ENCODE data around the gene NDFIP1.

Gene NDFIP1

GRCh38 chr5:142170254-142170953 lies 61.8 kb downstream of the NDFIP1 start:
- no peak overlapping the region for H3K9ac ChIP-seq (ENCODE audit: low read depth in 1 of 2, low read length in 2 of 2)
- H3K4me3 ChIP-seq (ENCODE audit: low read length in 2 of 2) = no peak overlapping the region
- no peaks in the 10 kb centered on the region for H3K36me3 ChIP-seq (ENCODE audit: control insufficient read depth in 2 of 2, insufficient read depth in 2 of 2, low read length in 2 of 2)
- no peak overlapping the region for H3K27ac ChIP-seq (ENCODE audit: low read depth in 2 of 2, low read length in 2 of 2)
- H3K4me1 ChIP-seq (ENCODE audit: control insufficient read depth in 2 of 2, insufficient read depth in 2 of 2, low read length in 2 of 2) = no peaks in the 10 kb centered on the region
- no peaks in the 10 kb centered on the region for H3K27me3 ChIP-seq (ENCODE audit: control insufficient read depth in 2 of 2, insufficient read depth in 2 of 2, low read length in 2 of 2)
- no peaks in the 10 kb centered on the region for H3K9me3 ChIP-seq (ENCODE audit: control insufficient read depth in 2 of 2, low read length in 2 of 2)

DNA sequence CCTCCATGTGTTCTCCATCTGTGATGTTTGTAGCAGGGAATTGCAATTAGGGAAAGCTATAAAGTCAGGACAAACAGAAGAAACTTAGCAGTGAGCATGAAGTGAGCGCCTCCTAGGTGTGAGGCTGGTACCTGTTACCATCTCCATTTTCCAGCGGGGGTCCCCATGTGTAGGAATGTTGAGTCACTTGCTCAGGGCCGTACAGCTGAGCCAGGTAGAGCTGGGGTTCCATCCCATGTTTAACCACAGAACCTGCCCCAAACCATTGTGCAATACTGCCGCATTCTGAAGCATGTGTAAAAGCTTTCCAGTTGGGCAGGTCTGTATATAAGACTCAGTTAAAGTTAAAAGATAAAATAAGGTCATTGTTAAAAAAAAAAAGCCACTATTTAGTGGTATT lies 62.7 kb downstream of the NDFIP1 start:
- Histone ChIP-seq H3K36me3 (ENCODE audit: control insufficient read depth in 2 of 2, insufficient read depth in 2 of 2, low read length in 2 of 2) (no peaks in the 10 kb centered on the region), H3K27ac (ENCODE audit: low read depth in 2 of 2, low read length in 2 of 2) (no peak overlapping the region), H3K9me3 (ENCODE audit: control insufficient read depth in 2 of 2, low read length in 2 of 2) (no peaks in the 10 kb centered on the region), H3K9ac (ENCODE audit: low read depth in 1 of 2, low read length in 2 of 2) (no peak overlapping the region), H3K4me1 (ENCODE audit: control insufficient read depth in 2 of 2, insufficient read depth in 2 of 2, low read length in 2 of 2) (no peaks in the 10 kb centered on the region), H3K4me3 (ENCODE audit: low read length in 2 of 2) (no peak overlapping the region), H3K27me3 (ENCODE audit: control insufficient read depth in 2 of 2, insufficient read depth in 2 of 2, low read length in 2 of 2) (no peaks in the 10 kb centered on the region)

DNA sequence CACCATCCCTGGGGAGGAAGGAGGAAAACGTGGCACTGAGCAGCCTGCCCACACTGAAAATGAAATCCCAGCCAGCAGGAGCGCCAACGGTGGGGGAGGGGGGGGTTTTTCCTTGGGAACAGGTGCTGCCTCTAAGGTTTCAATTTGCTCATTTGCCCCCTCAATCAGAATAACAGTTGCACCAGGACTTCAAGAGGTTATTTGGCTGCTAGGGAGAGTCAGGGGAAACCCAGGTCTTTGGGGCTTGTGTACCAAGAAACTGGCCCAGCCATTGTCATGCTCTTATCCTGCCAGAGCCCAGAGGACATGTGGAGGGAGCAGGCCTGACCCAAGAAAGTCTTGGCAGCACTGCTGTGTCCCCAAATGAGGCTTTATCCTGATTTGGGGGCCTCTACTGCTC lies 66.5 kb downstream of the NDFIP1 start:
- peaks cover 0 to 3% of the 10 kb centered on the region in 2 donors for H3K4me1 ChIP-seq (ENCODE audit: control insufficient read depth in 2 of 2, insufficient read depth in 2 of 2, low read length in 2 of 2)
- no peaks in the 10 kb centered on the region for H3K9me3 ChIP-seq (ENCODE audit: control insufficient read depth in 2 of 2, low read length in 2 of 2)
- H3K27me3 ChIP-seq (ENCODE audit: control insufficient read depth in 2 of 2, insufficient read depth in 2 of 2, low read length in 2 of 2) = no peaks in the 10 kb centered on the region
- no peak overlapping the region for H3K9ac ChIP-seq (ENCODE audit: low read depth in 1 of 2, low read length in 2 of 2)
- H3K4me3 ChIP-seq (ENCODE audit: low read length in 2 of 2) = no peak overlapping the region
- no peaks in the 10 kb centered on the region for H3K36me3 ChIP-seq (ENCODE audit: control insufficient read depth in 2 of 2, insufficient read depth in 2 of 2, low read length in 2 of 2)
- no peak overlapping the region for H3K27ac ChIP-seq (ENCODE audit: low read depth in 2 of 2, low read length in 2 of 2)

DNA sequence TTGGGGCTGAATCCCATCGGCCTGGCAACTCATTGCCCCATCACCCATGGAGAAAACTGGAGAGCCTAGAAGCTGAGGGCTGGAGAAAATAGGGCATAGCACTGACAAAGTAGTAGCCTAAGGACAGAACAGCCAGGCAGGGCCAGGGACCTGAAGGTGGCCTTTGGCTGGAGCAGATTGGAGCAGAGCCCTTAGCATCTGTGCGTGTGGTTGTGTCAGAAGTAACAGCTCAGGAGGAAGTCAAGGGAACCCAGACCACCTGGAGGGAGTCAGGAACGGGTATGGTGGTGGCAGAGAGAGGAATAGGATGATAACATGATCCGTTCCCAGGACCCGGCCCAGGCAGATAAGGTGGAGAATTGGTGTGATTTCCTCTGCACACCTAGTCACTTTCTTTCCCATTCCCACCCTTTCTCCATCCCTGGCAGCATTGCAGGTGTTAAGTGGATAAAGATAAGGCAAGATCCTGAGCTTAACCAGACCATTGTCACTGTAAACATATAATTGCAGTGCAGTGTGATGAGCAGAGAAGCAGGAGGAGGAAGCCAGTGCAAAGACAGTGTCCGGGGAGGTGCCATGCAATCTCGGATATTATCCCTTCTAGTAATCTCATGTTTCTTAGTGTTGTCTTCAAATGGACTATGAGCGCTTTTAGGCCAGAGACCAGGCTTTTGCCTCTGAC lies 67.0 kb downstream of the NDFIP1 start:
- Histone ChIP-seq H3K9ac (ENCODE audit: low read depth in 1 of 2, low read length in 2 of 2) (no peak overlapping the region), H3K9me3 (ENCODE audit: control insufficient read depth in 2 of 2, low read length in 2 of 2) (no peaks in the 10 kb centered on the region), H3K27ac (ENCODE audit: low read depth in 2 of 2, low read length in 2 of 2) (no peak overlapping the region), H3K27me3 (ENCODE audit: control insufficient read depth in 2 of 2, insufficient read depth in 2 of 2, low read length in 2 of 2) (no peaks in the 10 kb centered on the region), H3K4me3 (ENCODE audit: low read length in 2 of 2) (no peak overlapping the region), H3K4me1 (ENCODE audit: control insufficient read depth in 2 of 2, insufficient read depth in 2 of 2, low read length in 2 of 2) (peaks cover 0 to 3% of the 10 kb centered on the region in 2 donors), H3K36me3 (ENCODE audit: control insufficient read depth in 2 of 2, insufficient read depth in 2 of 2, low read length in 2 of 2) (no peaks in the 10 kb centered on the region)

GRCh38 chr5:142176255-142176654 lies 67.7 kb downstream of the NDFIP1 start:
- Histone ChIP-seq H3K27me3 (ENCODE audit: control insufficient read depth in 2 of 2, insufficient read depth in 2 of 2, low read length in 2 of 2) (no peaks in the 10 kb centered on the region), H3K9ac (ENCODE audit: low read depth in 1 of 2, low read length in 2 of 2) (no peak overlapping the region), H3K36me3 (ENCODE audit: control insufficient read depth in 2 of 2, insufficient read depth in 2 of 2, low read length in 2 of 2) (no peaks in the 10 kb centered on the region), H3K9me3 (ENCODE audit: control insufficient read depth in 2 of 2, low read length in 2 of 2) (no peaks in the 10 kb centered on the region), H3K27ac (ENCODE audit: low read depth in 2 of 2, low read length in 2 of 2) (no peak overlapping the region), H3K4me3 (ENCODE audit: low read length in 2 of 2) (no peak overlapping the region), H3K4me1 (ENCODE audit: control insufficient read depth in 2 of 2, insufficient read depth in 2 of 2, low read length in 2 of 2) (peaks cover 0 to 3% of the 10 kb centered on the region in 2 donors)

- H3K27me3 ChIP-seq (ENCODE audit: control insufficient read depth in 2 of 2, insufficient read depth in 2 of 2, low read length in 2 of 2) = no peaks in the 10 kb centered on the region
- no peak overlapping the region for H3K4me3 ChIP-seq (ENCODE audit: low read length in 2 of 2)
- H3K4me1 ChIP-seq (ENCODE audit: control insufficient read depth in 2 of 2, insufficient read depth in 2 of 2, low read length in 2 of 2) = peaks cover 0 to 3% of the 10 kb centered on the region in 2 donors
- no peak overlapping the region for H3K9ac ChIP-seq (ENCODE audit: low read depth in 1 of 2, low read length in 2 of 2)
- H3K27ac ChIP-seq (ENCODE audit: low read depth in 2 of 2, low read length in 2 of 2) = no peak overlapping the region
- H3K36me3 ChIP-seq (ENCODE audit: control insufficient read depth in 2 of 2, insufficient read depth in 2 of 2, low read length in 2 of 2) = no peaks in the 10 kb centered on the region
- no peaks in the 10 kb centered on the region for H3K9me3 ChIP-seq (ENCODE audit: control insufficient read depth in 2 of 2, low read length in 2 of 2)
These were observed 70.1 kb downstream of the NDFIP1 start for GRCh38 chr5:142178651-142179050.

DNA sequence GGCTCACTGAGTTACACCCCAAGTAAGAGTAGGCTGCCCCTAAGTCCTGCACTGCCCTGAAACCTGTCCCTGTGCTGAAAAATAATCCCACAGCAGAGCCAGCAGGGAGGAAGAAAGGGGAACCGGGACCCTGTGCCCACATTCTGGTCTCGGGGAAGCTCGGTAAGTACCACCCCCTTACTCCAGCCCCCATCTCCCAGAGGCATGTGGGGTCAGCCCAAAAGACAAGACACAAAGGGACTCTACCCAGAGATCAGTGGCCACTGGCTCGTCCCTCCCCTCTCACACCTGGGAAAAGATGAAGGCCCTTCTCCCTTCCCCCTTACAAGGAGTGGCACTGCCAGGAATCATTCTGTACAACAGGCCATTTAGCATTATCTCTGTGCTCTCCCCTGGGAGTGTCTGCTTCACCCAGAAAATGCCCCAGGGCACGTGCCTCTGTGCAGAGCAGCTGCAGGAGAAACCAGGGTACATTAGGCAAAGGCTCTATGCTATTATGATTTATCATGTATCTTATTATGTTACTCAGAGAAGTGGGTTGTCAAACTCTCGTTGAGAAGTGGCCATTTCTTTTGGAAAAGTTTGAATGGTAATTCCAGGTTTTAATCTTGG lies 71.3 kb downstream of the NDFIP1 start:
- Histone ChIP-seq H3K9me3 (ENCODE audit: control insufficient read depth in 2 of 2, low read length in 2 of 2) (no peaks in the 10 kb centered on the region), H3K27ac (ENCODE audit: low read depth in 2 of 2, low read length in 2 of 2) (no peak overlapping the region), H3K36me3 (ENCODE audit: control insufficient read depth in 2 of 2, insufficient read depth in 2 of 2, low read length in 2 of 2) (no peaks in the 10 kb centered on the region), H3K4me1 (ENCODE audit: control insufficient read depth in 2 of 2, insufficient read depth in 2 of 2, low read length in 2 of 2) (peaks cover 0 to 3% of the 10 kb centered on the region in 2 donors), H3K9ac (ENCODE audit: low read depth in 1 of 2, low read length in 2 of 2) (no peak overlapping the region), H3K4me3 (ENCODE audit: low read length in 2 of 2) (no peak overlapping the region), H3K27me3 (ENCODE audit: control insufficient read depth in 2 of 2, insufficient read depth in 2 of 2, low read length in 2 of 2) (no peaks in the 10 kb centered on the region)

DNA sequence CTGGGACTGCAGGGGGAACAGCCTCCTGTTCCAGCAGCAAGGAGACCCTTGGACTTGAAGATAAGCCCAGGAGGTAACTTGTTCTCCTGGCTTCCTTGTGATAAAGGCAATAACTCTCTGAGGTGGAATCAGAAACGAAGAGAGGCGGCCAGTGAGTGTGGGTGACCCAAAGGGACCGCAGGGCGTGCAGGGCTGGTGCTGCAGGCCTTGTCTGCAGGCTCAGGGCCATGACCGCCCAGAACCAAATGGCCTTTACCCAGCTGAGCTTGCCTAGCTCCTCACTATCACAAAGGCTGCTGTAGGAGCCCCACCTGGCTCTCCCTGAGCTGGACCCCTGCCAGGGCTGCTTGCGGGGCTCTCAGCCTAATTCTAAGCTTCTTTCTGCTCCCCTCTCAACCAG lies 72.5 kb downstream of the NDFIP1 start:
- Histone ChIP-seq H3K4me1 (ENCODE audit: control insufficient read depth in 2 of 2, insufficient read depth in 2 of 2, low read length in 2 of 2) (peaks cover 3 to 8% of the 10 kb centered on the region in 2 donors), H3K9me3 (ENCODE audit: control insufficient read depth in 2 of 2, low read length in 2 of 2) (no peaks in the 10 kb centered on the region), H3K27ac (ENCODE audit: low read depth in 2 of 2, low read length in 2 of 2) (no peak overlapping the region), H3K27me3 (ENCODE audit: control insufficient read depth in 2 of 2, insufficient read depth in 2 of 2, low read length in 2 of 2) (no peaks in the 10 kb centered on the region), H3K9ac (ENCODE audit: low read depth in 1 of 2, low read length in 2 of 2) (no peak overlapping the region), H3K4me3 (ENCODE audit: low read length in 2 of 2) (no peak overlapping the region), H3K36me3 (ENCODE audit: control insufficient read depth in 2 of 2, insufficient read depth in 2 of 2, low read length in 2 of 2) (no peaks in the 10 kb centered on the region)

DNA sequence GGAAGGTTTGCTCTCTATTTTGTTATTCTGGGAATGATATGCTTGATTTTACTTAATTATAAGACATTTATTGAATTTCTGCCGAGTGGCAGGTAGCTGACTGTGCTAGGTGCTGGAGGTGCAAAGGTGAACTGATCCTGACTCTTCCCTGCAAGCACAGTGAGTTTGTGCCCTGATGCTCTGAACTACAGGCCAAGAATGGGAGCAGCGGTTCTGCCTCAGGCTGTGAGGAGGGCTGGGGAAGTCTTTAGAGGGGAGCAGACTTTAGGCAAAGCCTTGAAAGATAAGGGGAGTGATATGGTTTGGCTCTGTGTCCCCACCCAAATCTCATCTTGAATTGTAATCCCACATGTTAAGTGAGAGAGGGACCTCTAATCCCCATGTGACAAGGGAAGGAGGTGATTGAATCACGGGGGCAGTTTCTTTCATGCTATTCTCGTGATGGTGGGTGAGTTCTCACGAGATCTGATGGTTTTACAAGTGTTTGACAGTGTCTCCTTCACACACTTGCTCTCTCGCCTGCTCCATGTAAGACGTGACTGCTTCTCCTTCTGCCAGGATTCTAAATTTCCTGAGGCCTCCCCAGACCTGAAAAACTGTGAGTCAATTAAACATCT lies 73.1 kb downstream of the NDFIP1 start:
- Histone ChIP-seq H3K4me3 (ENCODE audit: low read length in 2 of 2) (no peak overlapping the region), H3K27me3 (ENCODE audit: control insufficient read depth in 2 of 2, insufficient read depth in 2 of 2, low read length in 2 of 2) (no peaks in the 10 kb centered on the region), H3K27ac (ENCODE audit: low read depth in 2 of 2, low read length in 2 of 2) (no peak overlapping the region), H3K9me3 (ENCODE audit: control insufficient read depth in 2 of 2, low read length in 2 of 2) (no peaks in the 10 kb centered on the region), H3K36me3 (ENCODE audit: control insufficient read depth in 2 of 2, insufficient read depth in 2 of 2, low read length in 2 of 2) (no peaks in the 10 kb centered on the region), H3K4me1 (ENCODE audit: control insufficient read depth in 2 of 2, insufficient read depth in 2 of 2, low read length in 2 of 2) (peaks cover 3 to 9% of the 10 kb centered on the region in 2 donors), H3K9ac (ENCODE audit: low read depth in 1 of 2, low read length in 2 of 2) (no peak overlapping the region)

GRCh38 chr5:142182840-142183239 lies 74.3 kb downstream of the NDFIP1 start:
- H3K9ac ChIP-seq (ENCODE audit: low read depth in 1 of 2, low read length in 2 of 2) = no peak overlapping the region
- H3K9me3 ChIP-seq (ENCODE audit: control insufficient read depth in 2 of 2, low read length in 2 of 2) = no peaks in the 10 kb centered on the region
- H3K4me3 ChIP-seq (ENCODE audit: low read length in 2 of 2) = no peak overlapping the region
- no peak overlapping the region for H3K27ac ChIP-seq (ENCODE audit: low read depth in 2 of 2, low read length in 2 of 2)
- H3K27me3 ChIP-seq (ENCODE audit: control insufficient read depth in 2 of 2, insufficient read depth in 2 of 2, low read length in 2 of 2) = no peaks in the 10 kb centered on the region
- H3K4me1 ChIP-seq (ENCODE audit: control insufficient read depth in 2 of 2, insufficient read depth in 2 of 2, low read length in 2 of 2) = peaks cover 5 to 14% of the 10 kb centered on the region in 2 donors
- no peaks in the 10 kb centered on the region for H3K36me3 ChIP-seq (ENCODE audit: control insufficient read depth in 2 of 2, insufficient read depth in 2 of 2, low read length in 2 of 2)
